AG09319 (cell line): ENCODE results near the gene TBC1D9.

Experiments
- DNase-seq: peaks from one replicate; pipeline ENCODE4 v3.0.0-alpha.2; 2010; ENCODE audit warnings: low read depth; ENCODE audit errors: extremely low read depth
- CTCF ChIP-seq: IDR thresholded peaks from 2 replicates; pipeline ENCODE4 v1.5.1; 2011; ENCODE audit warnings: low read depth, mild to moderate bottlenecking, inconsistent platforms, low read length, moderate library complexity

The TBC1D9 gene

GRCh38 chr4:140679576-140679975, 76.6 kb downstream of the TBC1D9 start:
- no peak for DNase-seq
- TF ChIP-seq CTCF: no peak

GRCh38 chr4:140675599-140676231, 80.5 kb downstream of the TBC1D9 start:
- TF ChIP-seq CTCF: no peak
- DNase-seq: no peak

- TF ChIP-seq CTCF: no peak
- DNase-seq: peak; percentile 40
Observed at GRCh38 chr4:140673729-140674128, 82.5 kb downstream of the TBC1D9 start.

GRCh38 chr4:140672416-140672815, 83.8 kb downstream of the TBC1D9 start:
- no peak for TF ChIP-seq CTCF
- DNase-seq: no peak

GRCh38 chr4:140668111-140668510, 88.1 kb downstream of the TBC1D9 start:
- TF ChIP-seq CTCF: no peak
- DNase-seq: no peak

GRCh38 chr4:140666889-140667614, 89.1 kb downstream of the TBC1D9 start:
- TF ChIP-seq CTCF: no peak
- peak; percentile 23 for DNase-seq

- DNase-seq: no peak
- no peak for TF ChIP-seq CTCF
Observed at GRCh38 chr4:140662082-140662869, 93.9 kb downstream of the TBC1D9 start.
